GM19372 (cell line): ENCODE results near the gene ARHGAP10.
A peak's percentile ranks its signal among the peaks of the same experiment; 100 is the strongest.
"Not testable (repeated sequence)": the region's sequence is repeated elsewhere in the genome, so short reads cannot be mapped to it uniquely, and the experiment has no call there.

Experiments used
- ATAC-seq: cut with Tn5 transposase; IDR thresholded peaks from one replicate; pipeline ENCODE4 v1.9.1; 2021; ENCODE audit warnings: mild to moderate bottlenecking, low read depth, moderate library complexity; ENCODE audit not compliant: unreplicated experiment

ARHGAP10 gene

GRCh38 chr4:147971116-147971515, 239.2 kb downstream of the ARHGAP10 start:
- ATAC-seq: no peak

GRCh38 chr4:147975325-147975724, 243.4 kb downstream of the ARHGAP10 start:
- ATAC-seq: no peak

- ATAC-seq: no peak
These were observed 244.3 kb downstream of the ARHGAP10 start for GRCh38 chr4:147975933-147976928.

GRCh38 chr4:147980586-147980985, 248.7 kb downstream of the ARHGAP10 start:
- ATAC-seq: no peak

- ATAC-seq: peak; percentile 87
These were observed 249.4 kb downstream of the ARHGAP10 start for GRCh38 chr4:147981305-147981704.

GRCh38 chr4:147984065-147984777, 252.3 kb downstream of the ARHGAP10 start:
- peak; percentile 42 for ATAC-seq

- no peak for ATAC-seq
These were observed 252.9 kb downstream of the ARHGAP10 start for GRCh38 chr4:147984778-147985138.

GRCh38 chr4:147985376-147985775, 253.5 kb downstream of the ARHGAP10 start:
- no peak for ATAC-seq

- peak; percentile 64 for ATAC-seq
These were observed 255.4 kb downstream of the ARHGAP10 start for GRCh38 chr4:147987252-147987651.

- ATAC-seq: no peak
These were observed 259.8 kb downstream of the ARHGAP10 start for GRCh38 chr4:147991543-147992283.

- no peak for ATAC-seq
These were observed 262.2 kb downstream of the ARHGAP10 start for GRCh38 chr4:147994076-147994475.

GRCh38 chr4:147994491-147995385, 262.9 kb downstream of the ARHGAP10 start:
- ATAC-seq: no peak

GRCh38 chr4:147996859-147997258, 265.0 kb downstream of the ARHGAP10 start:
- ATAC-seq: no peak

- not testable (repeated sequence) for ATAC-seq
These were observed 268.1 kb downstream of the ARHGAP10 start for GRCh38 chr4:148000038-148000437.

- no peak for ATAC-seq
These were observed 272.5 kb downstream of the ARHGAP10 start for GRCh38 chr4:148004228-148004857.

- no peak for ATAC-seq
These were observed 274.1 kb downstream of the ARHGAP10 start for GRCh38 chr4:148006001-148006400.

- ATAC-seq: no peak
These were observed 275.4 kb downstream of the ARHGAP10 start for GRCh38 chr4:148007314-148007760.

GRCh38 chr4:148007792-148008191, 275.9 kb downstream of the ARHGAP10 start:
- ATAC-seq: no peak

- no peak for ATAC-seq
These were observed 283.2 kb downstream of the ARHGAP10 start for GRCh38 chr4:148015058-148015457.
